ENCODE results near the gene SP6. TPM values are rescaled to one million over a fixed set of nuclear protein-coding genes. Genes with fewer than 3 reads are reported as not detected.

Gene SP6
- total and polyA plus RNA-seq, 2 donors = 0.28 to 4.6 TPM

DNA sequence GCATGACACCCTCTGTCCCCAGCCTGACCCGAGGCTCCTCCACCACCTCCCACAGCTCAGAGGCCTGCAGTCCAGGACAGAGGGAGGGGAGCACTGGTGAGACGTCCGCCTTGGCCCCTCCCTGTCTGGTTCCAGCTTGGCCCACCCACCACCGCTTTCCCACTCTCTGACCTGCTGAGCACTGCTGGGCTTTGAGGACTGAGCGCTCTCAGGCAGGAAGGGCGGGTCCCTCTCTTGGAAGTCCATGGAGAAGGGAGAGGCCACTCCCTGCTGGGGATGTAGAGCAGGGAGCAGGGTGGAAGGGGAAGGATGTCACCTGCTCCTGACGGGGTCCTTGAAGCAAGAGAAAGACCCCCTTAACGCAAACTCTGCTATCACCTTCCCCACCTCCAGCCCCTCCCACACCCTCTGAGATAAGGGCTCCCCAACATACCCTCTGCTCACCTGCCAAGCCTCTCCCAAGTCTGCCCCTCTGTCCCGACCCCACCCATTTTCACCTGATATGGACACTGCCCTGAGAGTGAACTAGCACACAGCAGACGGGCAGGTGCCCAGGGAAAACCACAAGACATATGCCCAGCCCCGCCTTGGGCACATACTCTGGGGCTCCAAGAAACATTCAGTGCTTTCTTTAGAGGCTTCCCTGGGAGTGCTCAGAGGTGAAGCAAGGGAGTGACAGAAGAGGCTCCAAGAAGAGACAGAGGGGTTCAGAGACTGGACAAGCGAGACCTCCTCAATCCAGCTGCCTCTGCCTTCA, 30.8 kb downstream of the SP6 start:
- no peaks in the 10 kb centered on the region for H3K27me3 ChIP-seq (ENCODE audit: control insufficient read depth in 2 of 2, insufficient read depth in 1 of 2, low read length in 1 of 2)
- 88% methylated on average over 12 of the region's 12 CpGs for WGBS
- H3K4me3 ChIP-seq (ENCODE audit: low read length in 2 of 2) = no peak overlapping the region
- peaks cover 50 to 58% of the 10 kb centered on the region in 2 donors for H3K36me3 ChIP-seq (ENCODE audit: control insufficient read depth in 2 of 2, insufficient read depth in 2 of 2, low read length in 1 of 2)
- H3K4me1 ChIP-seq (ENCODE audit: control insufficient read depth in 2 of 2, insufficient read depth in 2 of 2, low read length in 2 of 2) = peaks cover 14 to 15% of the 10 kb centered on the region in 2 donors
- no peaks in the 10 kb centered on the region for H3K9me3 ChIP-seq (ENCODE audit: control insufficient read depth in 2 of 2, insufficient read depth in 1 of 2, low read length in 1 of 2)
- H3K27ac ChIP-seq (ENCODE audit: low read depth in 1 of 2, low read length in 1 of 2) = no peak overlapping the region
- DNase-seq (ENCODE audit: low read depth in 6 of 9, low spot score in 9 of 9) = no peak

DNA sequence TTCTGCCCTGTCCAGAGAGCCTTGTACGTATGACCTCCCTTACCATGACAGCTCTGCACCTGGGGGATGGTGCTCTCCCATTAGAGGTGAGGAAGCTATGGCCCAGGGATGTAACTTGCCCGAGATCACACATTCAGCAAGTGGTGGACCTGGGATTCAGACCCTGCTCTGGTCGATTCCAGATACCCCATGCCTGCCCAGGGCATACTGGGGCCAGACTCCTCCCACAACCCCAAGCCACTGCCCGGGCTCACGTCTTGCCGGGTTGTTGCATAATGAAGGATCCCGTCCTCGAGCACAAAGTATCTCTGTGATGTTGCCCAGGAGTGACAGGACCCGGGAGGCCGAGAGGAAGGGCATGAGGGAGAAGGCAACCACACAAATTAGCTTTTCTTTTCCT, 31.5 kb downstream of the SP6 start:
- no peak overlapping the region for H3K27ac ChIP-seq (ENCODE audit: low read depth in 1 of 2, low read length in 1 of 2)
- DNase-seq (ENCODE audit: low read depth in 6 of 9, low spot score in 9 of 9) = no peak
- H3K4me1 ChIP-seq (ENCODE audit: control insufficient read depth in 2 of 2, insufficient read depth in 2 of 2, low read length in 2 of 2) = peaks cover 14 to 15% of the 10 kb centered on the region in 2 donors
- peaks cover 52 to 64% of the 10 kb centered on the region in 2 donors for H3K36me3 ChIP-seq (ENCODE audit: control insufficient read depth in 2 of 2, insufficient read depth in 2 of 2, low read length in 1 of 2)
- WGBS = 96% methylated on average over 10 of the region's 10 CpGs
- H3K27me3 ChIP-seq (ENCODE audit: control insufficient read depth in 2 of 2, insufficient read depth in 1 of 2, low read length in 1 of 2) = no peaks in the 10 kb centered on the region
- H3K4me3 ChIP-seq (ENCODE audit: low read length in 2 of 2) = no peak overlapping the region
- H3K9me3 ChIP-seq (ENCODE audit: control insufficient read depth in 2 of 2, insufficient read depth in 1 of 2, low read length in 1 of 2) = no peaks in the 10 kb centered on the region

DNA sequence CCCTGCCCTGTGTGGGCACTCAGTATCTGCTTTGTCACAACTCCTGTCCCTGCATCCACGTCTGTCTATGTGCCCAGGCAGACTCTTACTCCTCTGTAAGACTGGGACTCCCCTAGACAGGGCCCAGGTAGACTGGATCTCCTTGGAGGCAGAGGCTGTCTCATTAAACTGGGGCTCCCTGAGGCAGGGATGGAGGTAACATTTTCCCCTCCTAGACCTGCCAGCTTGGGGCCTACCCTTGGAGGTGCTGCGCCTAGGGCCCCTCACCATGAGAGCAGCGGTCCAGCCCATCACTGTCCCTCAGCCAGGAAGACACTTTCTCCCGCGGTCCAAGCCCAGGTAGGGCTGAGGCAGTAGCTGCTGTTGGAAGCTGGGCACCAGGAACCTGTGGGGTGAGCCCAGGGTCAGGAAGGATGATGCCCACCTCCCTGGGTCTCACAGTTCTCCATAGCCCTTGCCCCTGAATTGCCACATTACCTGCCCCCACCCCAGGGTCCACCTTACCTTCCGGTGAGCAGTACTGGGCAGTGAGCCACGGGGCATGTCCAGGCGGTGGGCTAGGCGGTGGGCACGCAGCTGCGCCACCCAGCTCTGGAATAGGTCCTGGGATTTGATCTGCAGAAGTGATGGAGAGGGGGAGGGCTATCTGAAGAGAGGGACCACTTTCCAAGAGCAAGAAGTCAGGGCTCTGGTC, 32.8 kb downstream of the SP6 start:
- H3K36me3 ChIP-seq (ENCODE audit: control insufficient read depth in 2 of 2, insufficient read depth in 2 of 2, low read length in 1 of 2) = peaks cover 48 to 61% of the 10 kb centered on the region in 2 donors
- 97% methylated on average over 11 of the region's 11 CpGs for WGBS

DNA sequence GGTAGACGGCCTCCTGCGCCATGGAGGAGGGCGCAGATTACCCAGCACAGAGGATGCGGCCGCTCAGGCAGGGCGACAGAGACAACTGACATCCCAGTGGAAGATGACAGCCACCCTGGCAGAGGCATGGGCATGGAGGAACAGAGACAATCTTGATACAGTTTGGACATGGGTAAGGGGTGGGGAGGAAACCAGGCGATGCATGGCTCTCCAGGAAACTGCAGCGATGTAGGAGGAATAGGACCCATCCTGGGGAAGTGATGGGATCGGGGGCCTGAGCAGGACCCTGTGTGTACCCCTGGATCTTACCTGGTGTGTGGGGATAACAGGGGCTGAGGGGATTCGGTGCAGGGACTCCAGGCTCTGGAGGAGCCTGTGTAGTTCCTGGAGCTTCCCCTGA, 34.0 kb downstream of the SP6 start:
- no peaks in the 10 kb centered on the region for H3K27me3 ChIP-seq (ENCODE audit: control insufficient read depth in 2 of 2, insufficient read depth in 1 of 2, low read length in 1 of 2)
- no peak overlapping the region for H3K4me3 ChIP-seq (ENCODE audit: low read length in 2 of 2)
- no peak overlapping the region for H3K27ac ChIP-seq (ENCODE audit: low read depth in 1 of 2, low read length in 1 of 2)
- over 99% methylated on average over 10 of the region's 10 CpGs for WGBS
- peaks cover 10 to 12% of the 10 kb centered on the region in 2 donors for H3K4me1 ChIP-seq (ENCODE audit: control insufficient read depth in 2 of 2, insufficient read depth in 2 of 2, low read length in 2 of 2)
- no peaks in the 10 kb centered on the region for H3K9me3 ChIP-seq (ENCODE audit: control insufficient read depth in 2 of 2, insufficient read depth in 1 of 2, low read length in 1 of 2)
- DNase-seq (ENCODE audit: low read depth in 6 of 9, low spot score in 9 of 9) = no peak
- peaks cover 49 to 73% of the 10 kb centered on the region in 2 donors for H3K36me3 ChIP-seq (ENCODE audit: control insufficient read depth in 2 of 2, insufficient read depth in 2 of 2, low read length in 1 of 2)

More for the DNA sequence above, 32.8 kb downstream of the SP6 start:
- DNase-seq (ENCODE audit: low read depth in 6 of 9, low spot score in 9 of 9) = no peak
- H3K4me3 ChIP-seq (ENCODE audit: low read length in 2 of 2) = no peak overlapping the region
- no peak overlapping the region for H3K27ac ChIP-seq (ENCODE audit: low read depth in 1 of 2, low read length in 1 of 2)
- peaks cover 14 to 15% of the 10 kb centered on the region in 2 donors for H3K4me1 ChIP-seq (ENCODE audit: control insufficient read depth in 2 of 2, insufficient read depth in 2 of 2, low read length in 2 of 2)
- H3K27me3 ChIP-seq (ENCODE audit: control insufficient read depth in 2 of 2, insufficient read depth in 1 of 2, low read length in 1 of 2) = no peaks in the 10 kb centered on the region
- H3K9me3 ChIP-seq (ENCODE audit: control insufficient read depth in 2 of 2, insufficient read depth in 1 of 2, low read length in 1 of 2) = no peaks in the 10 kb centered on the region

DNA sequence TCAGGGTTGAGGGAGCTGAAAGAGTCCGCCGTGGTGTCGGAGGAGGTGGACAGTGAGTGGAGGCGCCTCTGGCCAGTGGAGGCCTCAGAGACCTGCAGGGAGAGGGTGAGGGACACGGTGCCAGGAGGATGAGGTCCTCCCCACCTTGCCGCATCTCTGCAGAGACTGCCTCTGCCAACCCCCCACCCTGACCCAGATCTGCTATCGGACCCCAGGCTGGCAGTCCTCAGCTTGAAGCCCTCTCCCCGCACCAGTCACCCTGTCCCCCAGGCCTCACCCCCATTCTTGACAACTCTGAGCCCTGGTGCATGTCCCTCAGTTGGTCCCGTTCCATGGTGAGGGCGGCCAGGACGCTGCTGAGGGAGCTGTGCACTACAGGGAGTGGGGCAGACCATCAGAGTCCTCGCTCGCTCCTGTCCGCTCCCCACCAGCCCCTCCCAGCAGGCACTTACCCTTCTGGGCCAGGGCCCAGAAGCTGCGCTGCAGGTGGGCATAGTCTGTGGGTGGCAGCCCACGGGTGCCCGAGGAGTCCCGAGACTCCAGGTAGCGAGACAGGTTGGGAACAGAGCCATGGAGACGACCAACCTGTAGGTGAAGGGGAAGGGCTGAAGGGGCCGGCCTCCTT, 34.7 kb downstream of the SP6 start:
- WGBS = 97% methylated on average over 21 of the region's 21 CpGs
- Histone ChIP-seq H3K4me1 (ENCODE audit: control insufficient read depth in 2 of 2, insufficient read depth in 2 of 2, low read length in 2 of 2) (peaks cover 7 to 8% of the 10 kb centered on the region in 2 donors), H3K27me3 (ENCODE audit: control insufficient read depth in 2 of 2, insufficient read depth in 1 of 2, low read length in 1 of 2) (no peaks in the 10 kb centered on the region), H3K36me3 (ENCODE audit: control insufficient read depth in 2 of 2, insufficient read depth in 2 of 2, low read length in 1 of 2) (peaks cover 51 to 73% of the 10 kb centered on the region in 2 donors), H3K4me3 (ENCODE audit: low read length in 2 of 2) (no peak overlapping the region), H3K9me3 (ENCODE audit: control insufficient read depth in 2 of 2, insufficient read depth in 1 of 2, low read length in 1 of 2) (no peaks in the 10 kb centered on the region), H3K27ac (ENCODE audit: low read depth in 1 of 2, low read length in 1 of 2) (no peak overlapping the region)
- DNase-seq (ENCODE audit: low read depth in 6 of 9, low spot score in 9 of 9) = no peak

DNA sequence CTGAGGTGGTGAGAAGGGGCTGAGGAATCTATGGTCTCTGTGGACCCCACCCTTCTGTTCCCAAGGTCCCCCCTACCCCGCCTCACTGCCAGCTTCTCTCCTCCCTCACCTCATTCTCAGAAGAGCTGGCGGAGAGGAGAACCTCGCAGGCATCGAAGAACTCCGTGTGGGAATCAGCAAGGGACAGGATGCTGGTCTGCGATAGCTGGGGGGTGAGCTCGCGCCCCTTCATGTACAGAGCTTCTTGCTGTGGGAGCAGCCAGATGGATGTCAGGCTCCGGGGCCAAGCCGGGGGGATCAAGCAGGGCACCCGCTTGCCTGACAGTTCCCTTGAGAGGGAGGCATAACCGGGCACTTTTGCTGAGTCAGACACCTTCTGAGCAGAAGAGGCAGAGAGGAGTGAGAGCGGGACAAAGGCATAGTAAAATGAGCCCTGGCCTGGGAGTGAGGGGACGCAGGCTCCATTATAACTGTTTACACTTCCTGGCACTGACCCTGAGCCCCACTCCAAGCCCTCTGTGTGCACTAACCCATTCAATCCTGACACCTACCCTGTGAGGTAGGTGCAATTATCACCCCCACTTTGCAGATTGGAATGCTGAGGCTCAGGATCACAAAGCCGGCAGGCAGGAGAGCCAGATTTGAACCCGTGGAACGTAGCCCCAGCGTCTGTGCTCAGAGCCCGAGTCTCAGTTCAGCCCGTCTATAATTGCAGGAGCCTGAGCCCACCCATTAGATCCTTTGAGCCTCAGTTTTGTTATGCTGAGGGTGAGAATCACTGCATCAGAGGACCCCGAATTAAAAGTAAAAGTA, 35.7 kb downstream of the SP6 start:
- H3K36me3 ChIP-seq (ENCODE audit: control insufficient read depth in 2 of 2, insufficient read depth in 2 of 2, low read length in 1 of 2) = peaks cover 56 to 80% of the 10 kb centered on the region in 2 donors
- no peak for DNase-seq (ENCODE audit: low read depth in 6 of 9, low spot score in 9 of 9)
- no peaks in the 10 kb centered on the region for H3K9me3 ChIP-seq (ENCODE audit: control insufficient read depth in 2 of 2, insufficient read depth in 1 of 2, low read length in 1 of 2)
- H3K27ac ChIP-seq (ENCODE audit: low read depth in 1 of 2, low read length in 1 of 2) = no peak overlapping the region
- H3K27me3 ChIP-seq (ENCODE audit: control insufficient read depth in 2 of 2, insufficient read depth in 1 of 2, low read length in 1 of 2) = no peaks in the 10 kb centered on the region
- peaks cover 0 to under 1% of the 10 kb centered on the region in 2 donors for H3K4me1 ChIP-seq (ENCODE audit: control insufficient read depth in 2 of 2, insufficient read depth in 2 of 2, low read length in 2 of 2)
- H3K4me3 ChIP-seq (ENCODE audit: low read length in 2 of 2) = no peak overlapping the region
- WGBS = 98% methylated on average over 21 of the region's 21 CpGs

DNA sequence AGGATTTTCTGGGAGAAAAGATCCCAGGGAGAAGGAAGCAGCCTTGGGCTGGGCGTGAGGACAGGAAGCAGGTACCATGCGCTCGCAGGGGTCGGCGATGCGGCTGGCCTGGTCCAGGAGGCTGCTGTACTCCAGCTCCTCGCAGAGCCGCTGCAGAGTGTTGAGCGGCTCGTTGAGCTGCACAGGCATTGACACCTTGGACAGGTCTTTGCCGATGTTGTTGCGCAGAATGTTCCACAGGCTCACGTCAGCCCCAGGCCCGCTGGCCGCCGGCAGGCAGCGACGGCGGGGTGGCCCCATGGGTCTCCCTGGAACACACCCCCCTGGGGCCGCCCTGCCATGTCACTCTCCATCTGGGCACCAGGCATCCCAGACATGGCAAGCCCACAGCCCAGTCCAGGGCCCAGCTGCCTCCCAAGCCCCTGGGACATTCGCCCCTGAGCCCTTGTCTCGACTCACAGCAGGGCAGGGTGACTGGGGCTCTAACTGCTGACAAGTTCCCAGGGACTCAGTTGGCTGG, 37.4 kb downstream of the SP6 start:
- no peak for DNase-seq (ENCODE audit: low read depth in 6 of 9, low spot score in 9 of 9)
- H3K9me3 ChIP-seq (ENCODE audit: control insufficient read depth in 2 of 2, insufficient read depth in 1 of 2, low read length in 1 of 2) = no peaks in the 10 kb centered on the region
- H3K36me3 ChIP-seq (ENCODE audit: control insufficient read depth in 2 of 2, insufficient read depth in 2 of 2, low read length in 1 of 2) = peaks cover 66 to 86% of the 10 kb centered on the region in 2 donors
- no peak overlapping the region for H3K4me3 ChIP-seq (ENCODE audit: low read length in 2 of 2)
- H3K27me3 ChIP-seq (ENCODE audit: control insufficient read depth in 2 of 2, insufficient read depth in 1 of 2, low read length in 1 of 2) = no peaks in the 10 kb centered on the region
- H3K27ac ChIP-seq (ENCODE audit: low read depth in 1 of 2, low read length in 1 of 2) = no peak overlapping the region
- 98% methylated on average over 22 of the region's 22 CpGs for WGBS
- no peaks in the 10 kb centered on the region for H3K4me1 ChIP-seq (ENCODE audit: control insufficient read depth in 2 of 2, insufficient read depth in 2 of 2, low read length in 2 of 2)

DNA sequence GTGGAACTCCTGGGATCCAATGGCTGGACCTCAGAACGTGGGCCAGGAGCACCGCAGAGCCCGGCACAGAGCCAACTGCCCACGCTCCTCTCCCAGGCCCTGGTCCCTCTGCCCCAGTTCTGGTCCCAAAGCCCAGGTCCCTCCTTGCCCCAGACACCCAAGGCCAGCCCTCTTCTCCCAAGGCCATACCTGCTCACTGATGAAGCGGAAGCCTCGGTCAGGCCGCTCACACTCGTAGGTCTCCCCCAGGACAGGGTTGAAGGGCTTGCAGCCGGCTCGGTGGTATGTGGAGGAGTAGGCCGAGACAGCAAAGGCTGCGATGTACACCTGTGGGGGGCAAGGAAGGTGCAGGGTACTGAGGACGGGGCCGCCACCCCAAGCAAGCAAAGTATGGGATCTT, 37.9 kb downstream of the SP6 start:
- H3K9me3 ChIP-seq (ENCODE audit: control insufficient read depth in 2 of 2, insufficient read depth in 1 of 2, low read length in 1 of 2) = no peaks in the 10 kb centered on the region
- DNase-seq (ENCODE audit: low read depth in 6 of 9, low spot score in 9 of 9) = no peak

More for the DNA sequence above, 37.9 kb downstream of the SP6 start:
- H3K4me3 ChIP-seq (ENCODE audit: low read length in 2 of 2) = no peak overlapping the region
- no peaks in the 10 kb centered on the region for H3K27me3 ChIP-seq (ENCODE audit: control insufficient read depth in 2 of 2, insufficient read depth in 1 of 2, low read length in 1 of 2)
- H3K27ac ChIP-seq (ENCODE audit: low read depth in 1 of 2, low read length in 1 of 2) = no peak overlapping the region
- 98% methylated on average over 14 of the region's 14 CpGs for WGBS
- H3K36me3 ChIP-seq (ENCODE audit: control insufficient read depth in 2 of 2, insufficient read depth in 2 of 2, low read length in 1 of 2) = peaks cover 67 to 86% of the 10 kb centered on the region in 2 donors
- H3K4me1 ChIP-seq (ENCODE audit: control insufficient read depth in 2 of 2, insufficient read depth in 2 of 2, low read length in 2 of 2) = no peaks in the 10 kb centered on the region
